Epithelial cell of esophagus (primary cell): ENCODE results near the gene NLRP1.

Experiments
- DNase-seq: peaks from one replicate; pipeline ENCODE4 v3.0.0; 2010; ENCODE audit warnings: low read depth
- H3K4me3 ChIP-seq: 2 replicates; pipeline ENCODE4 v1.5.1; 2011; ENCODE audit warnings: mild to moderate bottlenecking, low read length, control low read depth
- TF ChIP-seq, protein P1 (sequence below): IDR thresholded peaks from 2 replicates; pipeline ENCODE4 v1.5.1; 2011; ENCODE audit warnings: low read depth, mild to moderate bottlenecking, low read length, control low read depth, inconsistent platforms; ENCODE audit not compliant: insufficient read depth; ENCODE audit errors: missing control alignments

NLRP1 gene

GRCh38 chr17:5592382-5592781 lies 8.1 kb upstream of the NLRP1 start:
- TF ChIP-seq, protein P1, sequence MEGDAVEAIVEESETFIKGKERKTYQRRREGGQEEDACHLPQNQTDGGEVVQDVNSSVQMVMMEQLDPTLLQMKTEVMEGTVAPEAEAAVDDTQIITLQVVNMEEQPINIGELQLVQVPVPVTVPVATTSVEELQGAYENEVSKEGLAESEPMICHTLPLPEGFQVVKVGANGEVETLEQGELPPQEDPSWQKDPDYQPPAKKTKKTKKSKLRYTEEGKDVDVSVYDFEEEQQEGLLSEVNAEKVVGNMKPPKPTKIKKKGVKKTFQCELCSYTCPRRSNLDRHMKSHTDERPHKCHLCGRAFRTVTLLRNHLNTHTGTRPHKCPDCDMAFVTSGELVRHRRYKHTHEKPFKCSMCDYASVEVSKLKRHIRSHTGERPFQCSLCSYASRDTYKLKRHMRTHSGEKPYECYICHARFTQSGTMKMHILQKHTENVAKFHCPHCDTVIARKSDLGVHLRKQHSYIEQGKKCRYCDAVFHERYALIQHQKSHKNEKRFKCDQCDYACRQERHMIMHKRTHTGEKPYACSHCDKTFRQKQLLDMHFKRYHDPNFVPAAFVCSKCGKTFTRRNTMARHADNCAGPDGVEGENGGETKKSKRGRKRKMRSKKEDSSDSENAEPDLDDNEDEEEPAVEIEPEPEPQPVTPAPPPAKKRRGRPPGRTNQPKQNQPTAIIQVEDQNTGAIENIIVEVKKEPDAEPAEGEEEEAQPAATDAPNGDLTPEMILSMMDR = peak; percentile 38
- H3K4me3 ChIP-seq = no peak overlapping the region
- peak; percentile 61 for DNase-seq

GRCh38 chr17:5591966-5592365 lies 7.7 kb upstream of the NLRP1 start:
- no peak for DNase-seq
- no peak overlapping the region for H3K4me3 ChIP-seq
- TF ChIP-seq, protein P1 = no peak

GRCh38 chr17:5588584-5588983 lies 4.3 kb upstream of the NLRP1 start:
- H3K4me3 ChIP-seq = no peak overlapping the region
- DNase-seq = no peak
- TF ChIP-seq, protein P1 = no peak

- peak; percentile 80 for DNase-seq
- H3K4me3 ChIP-seq = no peak overlapping the region
- TF ChIP-seq, protein P1 = peak; percentile 93
Observed at GRCh38 chr17:5587438-5588032, 3.2 kb upstream of the NLRP1 start.

DNA sequence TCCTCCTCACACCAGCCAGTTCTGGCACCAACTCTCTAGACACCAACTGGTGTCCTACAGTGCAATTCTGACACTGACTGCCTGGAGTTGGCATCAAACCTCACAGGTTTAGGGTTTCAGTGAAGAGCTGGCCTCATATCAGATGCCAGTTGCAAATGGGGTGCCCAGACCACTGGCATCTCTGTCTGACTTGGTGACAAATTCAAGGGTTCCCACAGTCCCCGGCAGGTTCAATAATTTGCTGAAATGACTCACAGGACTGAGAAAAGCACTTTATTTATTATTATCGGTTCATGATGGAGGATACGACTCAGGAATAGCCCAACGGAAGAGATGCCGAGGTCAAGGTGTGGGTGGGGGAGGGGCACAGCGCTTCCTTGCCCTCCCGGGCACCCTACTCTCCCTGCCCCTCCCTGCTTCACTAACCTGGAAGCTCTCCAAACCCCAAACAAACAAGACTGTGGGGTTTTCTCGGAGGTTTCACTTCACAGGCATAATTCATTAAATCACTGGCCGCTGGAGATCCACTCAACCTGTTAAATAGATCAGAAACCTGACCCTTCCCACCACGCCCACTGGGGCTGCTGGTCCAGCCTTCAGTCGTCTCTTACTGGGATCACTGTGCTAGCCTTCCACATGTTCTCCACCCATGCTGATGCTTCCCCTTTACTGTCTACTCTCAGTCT lies 1.7 kb upstream of the NLRP1 start:
- no peak overlapping the region for H3K4me3 ChIP-seq
- DNase-seq = peak; percentile 73
- TF ChIP-seq, protein P1 = no peak

DNA sequence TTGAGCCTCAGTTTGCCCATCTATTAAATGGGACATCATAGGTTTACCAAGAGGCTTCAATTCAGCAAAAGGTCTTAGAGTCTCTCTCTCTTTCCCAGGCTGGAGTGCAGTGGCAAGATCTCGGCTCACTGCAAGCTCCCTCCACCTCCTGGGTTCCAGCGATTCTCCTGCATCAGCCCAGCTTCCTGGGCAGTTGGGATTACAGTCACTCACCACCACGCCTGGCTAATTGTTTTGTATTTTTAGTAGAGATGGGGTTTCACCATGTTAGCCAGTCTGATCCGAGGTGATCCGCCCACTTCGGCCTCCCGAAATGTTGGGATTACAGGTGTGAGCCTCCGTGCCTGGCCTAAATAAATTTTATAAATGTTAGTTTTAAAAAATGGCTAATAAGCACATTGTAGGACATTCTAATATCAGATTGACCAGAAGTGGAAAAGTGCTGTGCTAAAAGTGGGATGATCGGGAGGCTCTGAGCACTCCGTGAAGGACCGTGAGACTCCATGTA lies 1.0 kb upstream of the NLRP1 start:
- no peak for DNase-seq
- no peak overlapping the region for H3K4me3 ChIP-seq
- TF ChIP-seq, protein P1 = no peak
